Eye (tissue), 1 donor: ENCODE results near the gene CAMK2D.

Experiments used
- DNase-seq: peaks from one replicate; pipeline ENCODE4 v3.0.0-alpha.2; 2015

The CAMK2D gene

DNA sequence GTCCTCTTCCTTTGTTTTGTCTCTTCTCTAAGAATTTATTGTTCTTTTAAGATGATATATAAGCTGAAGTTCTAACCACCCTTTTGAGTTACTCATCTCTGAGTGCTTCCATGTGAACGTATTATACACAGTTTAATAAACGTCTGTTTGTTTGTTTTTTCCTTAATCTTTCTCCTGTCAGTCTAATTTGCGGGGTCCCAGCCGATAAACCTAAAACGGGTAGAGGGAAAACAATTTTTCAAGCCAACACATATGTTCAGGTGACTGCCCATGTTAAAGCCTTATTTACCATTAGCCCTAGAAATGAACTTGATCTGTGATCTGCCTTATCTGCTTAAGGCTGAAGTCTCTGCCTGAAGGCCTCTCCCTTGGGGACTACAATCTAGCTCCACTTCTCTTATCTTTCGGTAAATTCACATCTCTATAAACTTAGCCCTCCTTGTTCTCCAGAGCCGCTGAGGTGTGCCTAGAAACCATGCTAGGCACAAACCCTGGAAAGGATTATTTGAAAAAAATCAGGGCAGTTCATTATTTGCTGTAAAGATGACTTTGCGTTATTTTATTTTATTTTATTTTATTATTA is 158.8 kb downstream of the CAMK2D start:
- DNase-seq, result no peak

DNA sequence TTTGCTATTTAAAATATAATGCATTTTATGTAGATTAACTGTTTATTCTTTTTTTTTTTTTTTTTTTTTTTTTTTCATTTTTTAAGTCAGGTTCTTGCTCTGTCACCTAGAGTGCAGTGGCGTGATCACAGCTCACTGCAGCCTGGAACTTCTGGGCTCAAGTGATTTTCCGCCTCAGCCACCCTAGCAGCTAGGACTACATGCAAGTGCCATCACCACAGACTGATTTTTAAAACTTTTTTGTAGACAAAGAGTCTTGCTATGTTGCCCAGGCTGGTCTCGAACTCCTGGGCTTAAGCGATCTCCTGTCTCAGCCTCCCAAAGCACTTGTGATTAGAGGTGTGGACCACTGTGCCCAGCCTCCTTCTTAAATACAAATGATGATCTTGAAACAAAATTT is 159.9 kb downstream of the CAMK2D start:
- DNase-seq, result no peak

DNA sequence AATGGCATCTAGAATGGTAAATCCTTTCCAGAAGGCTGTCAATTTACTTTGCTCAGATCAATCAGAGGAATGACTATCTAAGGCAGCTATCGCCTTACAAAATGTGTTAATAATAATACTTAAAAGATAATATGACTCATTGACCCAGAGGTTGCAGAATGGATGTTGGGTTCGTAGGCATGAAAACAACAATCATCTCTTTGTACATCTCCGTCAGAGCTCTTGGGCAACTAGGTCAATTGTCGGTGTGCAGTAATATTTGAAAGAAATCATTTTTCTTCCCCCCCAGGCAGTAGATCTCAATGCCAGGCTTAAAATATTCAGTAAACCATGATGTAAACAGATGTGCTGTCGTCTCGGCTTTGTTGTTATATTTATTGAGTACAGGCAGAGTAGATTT is 165.1 kb downstream of the CAMK2D start:
- DNase-seq, result no peak

DNA sequence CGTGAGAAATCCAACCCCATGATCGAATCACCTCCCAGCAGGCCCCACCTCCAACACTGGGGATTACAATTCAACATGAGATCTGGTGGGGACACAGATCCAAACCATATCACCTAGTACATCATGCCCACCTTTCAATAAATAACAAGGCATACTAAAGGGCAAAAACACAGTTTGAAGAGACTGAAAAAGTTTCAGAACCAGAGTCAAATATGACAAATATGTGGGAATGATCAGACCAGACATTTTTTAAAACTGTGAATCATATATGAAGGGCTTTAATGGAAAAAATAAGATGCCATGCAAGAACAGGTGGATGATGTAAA is 167.3 kb downstream of the CAMK2D start:
- DNase-seq, result no peak

DNA sequence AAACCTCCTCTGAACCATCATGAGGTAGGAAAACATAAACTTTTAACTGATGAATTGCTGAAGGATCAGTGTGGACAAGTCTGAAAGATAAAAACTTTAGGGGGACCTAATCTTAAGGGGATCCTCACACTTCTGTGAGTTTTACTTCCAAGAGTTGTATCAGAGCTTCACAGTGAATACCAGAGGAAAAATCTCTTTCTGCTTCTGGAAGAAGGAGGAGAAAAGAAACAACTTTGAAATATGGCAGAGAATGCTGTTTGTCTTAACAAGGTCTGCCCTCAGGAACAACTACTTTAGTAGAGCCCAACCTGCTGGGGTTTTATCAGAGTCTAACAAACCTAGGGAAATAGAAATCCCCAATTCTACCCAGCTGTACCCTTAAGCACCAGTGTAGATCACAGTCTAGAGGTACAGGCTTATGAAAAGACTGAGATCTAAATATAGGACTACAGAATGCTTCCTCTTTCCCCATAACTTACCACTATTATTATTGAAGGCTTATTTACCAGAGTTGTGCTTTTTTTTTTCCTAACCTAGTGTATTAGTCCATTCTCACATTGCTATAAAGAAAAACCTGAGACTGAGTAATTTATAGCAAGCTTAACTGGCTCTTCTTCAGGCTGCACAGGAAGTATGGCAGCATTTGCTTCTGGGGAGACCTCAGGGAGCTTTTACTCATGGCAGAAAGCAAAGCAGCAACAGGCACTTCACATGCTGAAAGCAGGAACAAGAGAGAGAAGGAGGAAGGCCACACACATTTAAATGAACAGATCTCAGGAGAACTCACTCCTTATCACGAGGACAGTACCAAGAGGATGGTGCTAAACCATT is 167.9 kb downstream of the CAMK2D start:
- DNase-seq, result no peak

DNA sequence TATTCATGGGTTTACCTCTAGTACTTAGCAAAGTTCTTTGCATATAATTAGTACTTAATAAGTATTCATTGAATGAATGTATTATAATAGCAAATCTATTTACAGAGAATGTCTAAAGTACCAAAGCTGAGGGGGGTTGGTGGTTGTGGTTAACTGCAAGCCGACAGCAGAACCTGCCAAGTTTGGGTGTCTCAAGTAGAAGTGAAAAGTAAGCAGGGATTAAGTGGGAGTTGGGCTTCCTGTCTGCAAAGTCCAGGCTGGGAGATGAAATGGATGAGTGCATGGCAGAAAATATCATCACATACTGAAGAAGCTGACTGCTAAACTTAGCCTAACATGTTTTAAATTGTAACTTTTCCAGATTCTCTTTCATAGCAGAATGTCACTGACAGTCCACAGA is 169.6 kb downstream of the CAMK2D start:
- no peak for DNase-seq

DNA sequence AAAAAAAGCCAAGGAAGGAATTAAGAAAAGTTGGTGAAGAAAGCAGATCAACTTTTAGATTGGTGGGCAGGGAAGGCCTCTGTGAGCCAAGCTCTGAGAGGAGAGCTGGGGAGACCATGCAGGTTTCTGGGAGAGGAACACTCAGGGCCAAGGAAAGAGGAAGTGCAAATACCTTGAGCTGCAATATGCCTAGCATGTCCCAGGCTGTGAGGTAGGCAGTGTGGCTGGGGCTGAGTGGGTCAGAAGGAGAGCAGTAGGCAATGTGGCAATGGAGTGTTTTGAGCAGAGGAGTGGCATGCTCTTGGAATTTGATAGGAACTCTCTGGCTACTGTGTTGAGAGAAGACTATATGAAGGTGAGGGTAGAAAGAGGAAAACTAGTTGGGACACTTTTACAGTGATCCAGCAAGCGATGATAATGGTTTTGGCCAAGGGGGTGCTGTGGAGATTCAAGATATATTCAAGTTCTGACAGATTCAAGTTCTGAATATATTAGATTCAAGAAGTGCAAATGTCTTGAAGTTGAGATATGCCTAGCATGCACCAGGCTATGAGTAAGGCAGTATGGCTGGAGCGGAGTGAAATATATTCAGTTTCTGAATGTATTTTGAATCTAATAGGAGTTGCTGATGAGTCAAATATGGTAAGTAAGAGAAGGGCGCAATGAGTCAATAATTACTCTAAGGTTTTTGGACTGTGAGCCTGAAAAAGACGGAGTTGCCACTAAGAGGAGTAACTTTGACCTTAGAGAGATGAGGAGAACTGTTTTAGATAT is 172.5 kb downstream of the CAMK2D start:
- DNase-seq, result no peak

DNA sequence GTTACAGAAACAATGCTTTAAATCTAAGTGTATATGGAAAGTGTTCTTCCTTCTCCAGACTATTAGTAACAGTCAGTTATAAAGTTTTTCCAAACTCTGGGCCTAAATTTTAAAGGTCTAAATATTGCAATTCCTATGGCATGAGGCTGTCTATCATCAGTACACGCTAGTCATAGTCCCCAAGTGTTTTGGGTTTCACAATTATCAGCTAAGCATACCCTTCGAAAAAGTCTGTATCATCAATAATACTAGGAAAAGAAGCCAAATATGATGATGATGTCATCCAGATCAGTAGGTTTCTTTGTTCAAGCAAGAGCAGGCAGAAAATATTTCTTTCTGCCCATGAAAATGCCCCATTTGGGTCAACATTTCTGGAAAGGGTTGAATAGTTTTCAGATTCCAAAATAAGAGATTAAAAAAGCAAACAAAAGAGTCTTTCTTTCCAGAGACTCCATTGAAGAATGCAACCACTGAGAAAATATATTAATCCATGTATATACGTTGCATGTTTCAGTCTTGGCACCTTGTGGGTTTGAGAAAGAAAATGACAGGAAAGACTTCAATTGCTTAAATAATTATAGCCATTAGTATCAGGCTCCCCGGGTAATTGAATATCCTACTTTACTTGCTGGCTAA is 173.8 kb downstream of the CAMK2D start:
- DNase-seq, result no peak

DNA sequence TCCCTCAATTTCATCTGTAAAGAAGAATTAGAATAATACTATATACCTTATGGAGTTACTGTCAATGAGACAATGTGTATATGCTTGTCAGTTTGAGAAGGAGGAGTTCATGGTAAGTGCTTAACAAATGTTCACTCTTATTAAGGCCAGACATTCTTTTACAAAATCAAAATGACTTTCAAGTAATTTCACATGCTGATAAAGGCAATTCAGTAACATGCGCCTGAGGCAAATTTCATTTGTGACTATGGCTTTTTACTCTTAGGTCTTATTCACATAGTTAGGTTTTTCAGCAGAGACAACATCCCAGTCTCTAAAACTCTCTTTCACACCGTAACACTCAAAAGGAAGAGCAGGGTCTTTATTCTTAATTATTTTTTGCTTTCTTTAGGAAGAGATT is 174.4 kb downstream of the CAMK2D start:
- no peak for DNase-seq

DNA sequence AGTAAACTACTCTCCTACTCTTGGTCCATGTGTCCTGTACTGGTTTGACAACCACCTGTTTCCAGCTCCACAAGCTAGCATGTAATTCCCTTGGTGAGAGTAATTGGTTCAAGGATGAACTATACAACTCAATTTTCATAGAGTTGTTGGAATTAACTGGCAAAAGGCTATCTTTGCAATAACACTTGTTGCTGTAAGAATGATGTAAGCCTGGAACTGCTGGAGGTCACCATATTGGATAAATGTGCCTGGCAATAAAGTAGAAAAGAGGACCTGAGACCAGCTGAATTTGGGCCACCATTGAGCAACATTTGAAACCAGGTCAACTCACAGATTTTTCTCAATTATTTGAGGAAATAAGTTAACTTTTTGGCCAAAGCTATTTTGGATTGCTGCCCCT is 175.5 kb downstream of the CAMK2D start:
- no peak for DNase-seq

DNA sequence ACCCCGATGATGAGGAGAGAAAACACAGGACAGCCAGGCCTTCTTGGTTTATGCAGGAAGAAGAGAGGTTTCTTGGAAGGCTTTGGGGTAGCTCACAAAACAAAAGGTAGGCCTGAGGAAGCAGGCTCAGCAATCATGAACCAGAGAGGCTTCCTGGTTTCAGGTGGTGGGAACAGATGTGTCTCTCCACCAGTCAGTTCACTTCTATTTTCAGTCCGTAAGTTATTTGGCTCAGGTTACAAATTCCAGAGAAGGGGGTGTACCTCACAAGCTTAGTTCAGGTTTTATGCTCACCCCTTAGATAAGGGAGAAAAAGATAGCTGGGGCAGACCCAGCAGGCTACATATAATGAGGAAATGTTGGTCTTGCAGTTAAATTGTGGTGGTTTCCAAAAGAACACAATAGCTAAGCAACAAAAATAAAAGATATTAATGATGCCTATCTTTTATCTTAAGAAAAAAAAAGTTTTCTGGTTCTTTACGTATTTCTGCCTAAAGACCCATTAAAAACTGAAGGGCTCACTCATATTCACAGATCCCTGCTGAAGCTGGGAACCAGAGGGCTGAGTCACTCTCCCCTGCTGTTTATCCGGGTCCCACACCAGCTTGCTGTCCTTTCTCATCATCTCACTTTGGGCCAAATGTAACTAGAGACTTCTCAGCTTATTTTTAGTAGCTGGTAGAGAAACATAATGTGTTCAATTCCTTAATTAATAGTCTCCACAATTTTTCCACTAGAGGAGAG is 177.0 kb downstream of the CAMK2D start:
- peak; percentile 75 for DNase-seq

DNA sequence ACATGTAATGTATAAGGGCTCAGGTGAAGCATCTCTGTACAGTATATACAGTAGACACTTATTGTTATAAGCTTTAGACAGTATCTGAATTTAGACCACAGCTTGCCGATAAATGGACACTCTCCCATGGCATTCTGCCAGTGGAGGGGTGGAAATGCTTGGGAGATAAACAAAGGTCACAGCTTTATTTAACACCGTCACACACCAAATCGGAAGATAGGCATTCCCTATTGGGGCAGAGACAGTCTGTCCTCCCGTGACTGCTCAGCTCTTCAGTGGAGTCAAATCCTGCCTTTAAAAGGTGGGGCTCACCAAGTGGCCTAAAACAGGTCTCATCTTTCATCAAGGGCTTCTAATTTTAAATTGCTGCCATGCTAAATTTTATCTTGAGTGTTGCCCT is 178.8 kb downstream of the CAMK2D start:
- DNase-seq, result no peak

DNA sequence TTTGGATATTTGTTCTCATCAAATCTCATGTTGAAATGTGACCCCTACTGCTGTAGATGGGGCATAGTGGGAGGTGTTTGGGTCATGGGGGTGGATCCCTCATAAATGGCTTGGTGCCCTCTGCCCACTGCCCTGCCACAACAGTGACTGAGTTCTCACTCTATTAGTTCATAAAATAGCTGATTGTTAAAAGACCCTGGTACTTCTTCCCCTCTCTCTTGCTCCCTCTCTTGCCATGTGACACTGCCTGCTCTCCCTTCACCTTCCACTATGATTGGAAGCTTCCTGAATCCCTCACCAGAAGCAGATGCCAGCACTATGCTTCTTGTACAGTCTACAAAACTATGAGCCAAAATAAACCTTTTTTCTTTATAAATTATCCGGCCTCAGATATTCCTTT is 182.2 kb downstream of the CAMK2D start:
- no peak for DNase-seq

DNA sequence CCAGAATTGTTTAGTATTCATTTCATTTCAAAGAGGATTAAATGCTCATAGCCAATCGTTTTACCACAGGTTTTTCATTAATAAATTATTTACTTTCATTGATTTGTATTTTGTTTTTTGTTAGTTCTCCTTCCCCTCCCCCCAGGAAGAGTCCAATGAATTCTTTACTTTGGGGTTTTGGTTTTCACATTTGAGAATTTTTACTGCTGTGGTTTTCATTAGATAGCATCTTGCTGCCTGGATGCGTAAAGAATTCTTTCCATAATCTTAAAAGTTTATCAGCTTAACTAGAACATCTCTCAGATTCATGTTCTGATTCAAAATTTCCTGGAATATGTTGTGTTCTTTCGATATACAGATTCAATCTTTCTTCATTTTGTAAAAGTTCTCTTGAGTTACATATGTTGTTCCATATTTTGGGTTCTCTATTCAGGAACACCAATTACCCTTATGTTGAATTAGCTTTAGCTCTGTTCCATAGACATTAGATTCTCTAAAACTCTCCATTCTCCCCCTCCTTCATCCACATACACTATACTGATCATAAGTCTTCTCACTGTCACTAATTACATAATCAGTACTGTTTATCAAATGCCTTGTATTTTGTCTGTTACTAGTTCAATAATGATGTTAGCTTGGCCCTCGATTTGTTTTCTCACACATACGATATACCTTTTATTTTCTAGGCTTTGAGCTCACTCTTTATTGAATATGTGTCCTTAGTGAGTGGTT is 184.4 kb downstream of the CAMK2D start:
- no peak for DNase-seq

DNA sequence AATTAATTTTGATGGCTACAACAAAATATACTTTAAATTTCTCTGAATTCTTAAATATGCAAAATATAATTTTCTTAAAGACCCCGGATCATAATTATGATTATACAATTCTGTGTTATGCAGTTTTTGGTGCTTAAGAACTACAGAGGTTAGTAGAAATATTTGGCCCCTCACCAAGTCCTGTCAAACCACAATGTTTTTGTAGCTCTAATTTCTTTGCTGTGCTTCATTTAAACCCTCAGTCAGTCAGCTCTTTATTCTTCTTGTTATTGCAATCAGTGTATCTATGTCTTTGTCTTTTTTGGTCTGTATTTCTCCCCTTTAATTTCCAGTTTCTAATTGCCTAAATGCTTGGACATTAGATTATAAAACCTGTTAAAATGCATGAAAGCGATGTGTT is 186.1 kb downstream of the CAMK2D start:
- peak; percentile 44 for DNase-seq

DNA sequence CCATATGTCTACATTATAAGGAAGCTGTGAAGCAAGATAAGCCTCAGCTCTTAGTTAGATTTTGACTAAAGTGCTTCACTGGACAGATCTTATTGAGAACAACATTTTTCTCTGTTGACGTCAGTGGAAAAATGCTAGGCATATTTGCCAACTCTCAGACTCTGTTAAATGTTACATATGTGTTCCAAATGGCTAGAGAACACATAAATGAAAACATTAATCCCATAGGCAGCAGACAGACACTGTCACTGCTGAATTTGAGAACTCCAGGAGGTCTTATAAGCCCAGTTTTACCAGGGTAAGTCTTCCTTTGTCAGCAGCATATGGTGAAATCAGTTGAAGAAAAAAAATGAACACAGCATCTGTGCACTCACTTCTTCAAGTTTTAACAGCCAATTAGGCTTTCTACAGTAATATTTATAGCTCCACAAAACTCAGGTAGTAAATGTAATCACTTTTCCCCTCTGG is 186.9 kb downstream of the CAMK2D start:
- peak; percentile 79 for DNase-seq

DNA sequence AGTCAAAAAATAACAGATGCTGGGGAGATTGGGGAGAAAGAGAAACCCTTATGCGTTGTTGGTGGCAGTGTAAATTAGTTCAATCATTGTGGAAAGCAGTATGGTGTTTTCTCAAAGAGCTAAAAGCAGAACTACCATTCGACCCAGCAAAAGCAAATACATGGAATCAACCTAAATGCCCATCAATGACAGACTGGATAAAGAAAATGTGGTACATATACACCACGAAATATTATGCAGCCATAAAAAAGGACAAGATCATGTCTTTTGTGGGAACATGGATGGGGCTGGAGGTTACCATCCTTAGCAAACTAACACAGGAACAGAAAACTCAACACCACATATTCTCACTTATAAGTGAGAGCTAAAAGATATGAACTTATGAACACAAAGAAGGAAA is 188.9 kb downstream of the CAMK2D start:
- DNase-seq, result no peak

DNA sequence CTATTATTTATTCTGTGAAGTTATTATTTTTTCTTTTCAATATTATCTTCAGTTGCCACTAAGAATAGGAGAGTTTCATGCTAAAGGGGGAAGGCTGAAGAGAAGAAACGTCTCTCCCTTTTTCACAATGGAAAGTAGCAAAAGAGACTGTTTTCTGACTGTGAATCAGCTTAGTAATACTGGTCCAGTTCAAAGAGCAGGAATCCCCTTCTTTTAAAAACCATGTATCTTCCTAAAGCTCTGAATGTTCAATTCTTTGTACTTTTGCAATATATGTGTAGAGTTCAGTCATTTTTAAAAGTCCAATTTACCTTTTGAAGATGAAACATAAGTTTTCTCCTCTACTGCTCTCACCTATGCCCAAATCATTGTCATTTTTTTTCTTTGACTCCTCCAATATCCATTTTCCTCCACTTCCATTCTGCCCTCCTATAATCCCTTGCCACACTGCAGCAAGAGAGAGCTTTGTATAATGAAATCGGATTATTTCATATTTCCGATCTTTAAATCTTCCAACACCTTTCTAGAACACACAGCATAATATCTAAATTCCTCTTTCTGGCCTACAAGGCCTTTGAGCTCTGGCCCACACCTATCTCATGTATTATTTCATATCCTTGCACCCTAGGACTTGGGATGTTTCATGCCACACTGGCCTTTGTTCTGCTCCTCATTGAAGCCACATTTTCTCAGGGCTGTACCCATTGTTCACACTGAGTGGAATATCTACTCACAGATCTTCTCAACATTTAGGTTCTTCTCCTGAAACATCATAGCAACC is 195.3 kb downstream of the CAMK2D start:
- DNase-seq, result no peak

DNA sequence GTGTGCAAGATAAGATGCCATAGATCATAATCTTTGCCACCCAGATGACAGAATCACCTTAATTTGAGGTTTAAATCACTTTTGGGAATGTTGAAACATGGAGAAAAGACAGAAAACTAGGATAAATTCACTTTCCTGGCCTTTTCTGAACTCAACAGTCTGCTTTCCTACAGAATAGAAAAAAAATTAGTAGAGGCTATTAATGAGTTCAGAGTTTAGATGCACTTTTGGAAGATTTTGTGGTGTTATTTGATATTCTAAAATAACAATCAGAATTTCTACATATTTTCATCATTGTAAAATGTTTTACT is 195.9 kb downstream of the CAMK2D start:
- no peak for DNase-seq

DNA sequence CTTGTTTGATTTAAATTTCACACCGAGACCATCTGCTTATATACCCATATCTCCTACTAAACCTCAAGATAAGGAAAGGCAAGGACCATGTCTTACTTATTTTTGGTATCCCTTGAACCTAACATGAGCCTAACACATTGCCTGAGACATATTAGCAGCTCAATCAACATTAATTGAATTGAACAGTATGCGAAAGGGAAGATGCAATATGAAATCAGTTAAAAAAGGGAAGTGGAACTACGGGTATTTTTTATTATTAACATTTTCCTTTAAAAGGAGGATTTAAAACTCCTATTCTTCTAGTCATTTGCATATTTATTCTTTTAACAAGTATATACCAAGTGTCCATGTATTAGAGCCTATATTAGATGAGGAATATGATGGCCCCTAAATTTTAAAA is 197.0 kb downstream of the CAMK2D start:
- DNase-seq, result no peak

DNA sequence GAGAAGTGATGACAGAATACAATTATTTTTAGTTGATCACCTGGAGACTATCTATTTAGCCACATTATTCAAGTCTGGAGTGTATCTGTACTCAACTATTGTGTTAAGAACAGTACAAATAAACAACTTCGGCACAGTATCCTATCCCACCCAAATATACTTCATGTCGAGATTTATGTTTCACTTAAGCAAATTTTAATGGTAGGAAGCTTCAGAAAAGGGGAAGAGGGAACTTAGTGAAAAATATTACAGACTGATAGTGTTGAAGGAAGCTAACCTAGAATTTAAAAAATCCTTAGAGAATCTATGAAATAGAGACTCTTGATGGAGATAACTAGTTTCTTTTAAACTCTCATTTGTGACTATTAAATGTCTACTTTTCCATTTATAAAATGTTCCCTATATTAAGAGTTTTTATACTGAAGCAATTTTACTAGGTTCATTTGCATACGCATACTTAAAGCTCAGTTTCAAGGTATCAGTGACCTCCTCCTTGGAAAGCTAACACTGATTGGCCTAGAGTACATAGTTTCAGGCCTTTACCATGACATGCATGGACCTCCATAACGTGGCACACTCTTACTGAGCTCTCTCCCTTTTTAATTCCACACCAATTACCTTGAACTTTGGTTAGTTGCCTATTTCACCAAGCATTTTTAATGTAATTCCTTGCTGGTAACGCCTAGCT is 197.7 kb downstream of the CAMK2D start:
- DNase-seq, result no peak
